Stomach (tissue), 4 donors: ENCODE measurements around the gene EXOC1.

Source experiments
- EP300 ChIP-seq: sonication (generic); formaldehyde crosslinking; IDR thresholded peaks from one replicate; pipeline ENCODE4 v1.6.1; 2017; ENCODE audit warnings: antibody characterized with exemption
- POLR2A ChIP-seq, 4 donors: fragments of 450-650 bp; IDR thresholded peaks; one replicate each; pipeline ENCODE4 v1.6.1; 2016; ENCODE audit warnings: antibody characterized with exemption in 4 of 4, control low read depth in 2 of 4, mild to moderate bottlenecking in 1 of 4, moderate library complexity in 1 of 4
- POLR2AphosphoS5 ChIP-seq, 3 donors: sonication (generic); formaldehyde crosslinking; IDR thresholded peaks; one replicate each; pipeline ENCODE4 v1.6.1; 2016; ENCODE audit warnings: antibody characterized with exemption in 3 of 3
- TF ChIP-seq, protein P1 (sequence below), 7 experiments: fragments of 450-650 bp in 4 of 7; fragments of 200-600 bp in 3 of 7; sonication (generic) in 3 of 7; IDR thresholded peaks; one replicate each; pipeline ENCODE4 v1.5.1; 2016 to 2019; ENCODE audit warnings: antibody characterized with exemption in 7 of 7, control low read depth in 2 of 7, mild to moderate bottlenecking in 1 of 7

DNA sequence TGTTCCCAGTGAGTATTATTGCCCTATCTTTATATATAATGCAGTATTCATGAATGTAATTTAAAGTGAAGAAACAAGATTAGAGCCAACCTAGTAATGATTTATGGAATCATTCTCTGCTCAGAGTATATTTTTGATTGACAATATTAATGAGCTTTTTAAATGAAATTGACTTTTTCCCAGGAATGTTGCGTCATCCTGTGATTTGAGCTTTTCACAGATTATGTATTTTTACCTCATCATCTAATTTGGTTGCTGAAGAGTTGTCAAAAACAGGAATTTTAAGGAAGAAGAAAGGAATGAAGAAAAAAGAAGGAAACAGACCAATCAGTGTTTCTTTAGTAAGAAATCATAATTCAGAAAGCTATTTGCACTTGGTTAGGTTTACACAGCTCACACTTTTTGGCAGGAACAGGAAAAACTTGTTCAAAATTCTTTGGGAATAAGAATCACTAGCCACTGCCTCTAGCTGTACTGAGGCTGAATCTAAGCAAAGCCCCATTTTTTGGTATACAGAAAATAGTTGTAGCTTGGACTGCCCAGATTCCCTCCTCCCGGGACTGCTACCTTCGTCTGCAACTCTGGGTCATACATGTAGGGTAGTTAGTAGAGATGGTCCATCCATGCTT lies 27.3 kb downstream of the EXOC1 start:
- TF ChIP-seq, protein P1, sequence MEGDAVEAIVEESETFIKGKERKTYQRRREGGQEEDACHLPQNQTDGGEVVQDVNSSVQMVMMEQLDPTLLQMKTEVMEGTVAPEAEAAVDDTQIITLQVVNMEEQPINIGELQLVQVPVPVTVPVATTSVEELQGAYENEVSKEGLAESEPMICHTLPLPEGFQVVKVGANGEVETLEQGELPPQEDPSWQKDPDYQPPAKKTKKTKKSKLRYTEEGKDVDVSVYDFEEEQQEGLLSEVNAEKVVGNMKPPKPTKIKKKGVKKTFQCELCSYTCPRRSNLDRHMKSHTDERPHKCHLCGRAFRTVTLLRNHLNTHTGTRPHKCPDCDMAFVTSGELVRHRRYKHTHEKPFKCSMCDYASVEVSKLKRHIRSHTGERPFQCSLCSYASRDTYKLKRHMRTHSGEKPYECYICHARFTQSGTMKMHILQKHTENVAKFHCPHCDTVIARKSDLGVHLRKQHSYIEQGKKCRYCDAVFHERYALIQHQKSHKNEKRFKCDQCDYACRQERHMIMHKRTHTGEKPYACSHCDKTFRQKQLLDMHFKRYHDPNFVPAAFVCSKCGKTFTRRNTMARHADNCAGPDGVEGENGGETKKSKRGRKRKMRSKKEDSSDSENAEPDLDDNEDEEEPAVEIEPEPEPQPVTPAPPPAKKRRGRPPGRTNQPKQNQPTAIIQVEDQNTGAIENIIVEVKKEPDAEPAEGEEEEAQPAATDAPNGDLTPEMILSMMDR (IDR thresholded peaks at IDR 0.05): no peak
- TF ChIP-seq POLR2AphosphoS5 (IDR thresholded peaks at IDR 0.05): no peak
- TF ChIP-seq POLR2A (IDR thresholded peaks at IDR 0.05): no peak
- TF ChIP-seq EP300: no peak
